ENCODE results near the gene DCDC2C.

- TF ChIP-seq USF2 (CRISPR knock-in tag; IDR thresholded peaks at IDR 0.05) (no peak), SP1 (CRISPR knock-in tag; conservative IDR thresholded peaks at IDR 0.05) (no peak), ZNF532 (CRISPR knock-in tag; IDR thresholded peaks at IDR 0.05; ENCODE audit: borderline replicate concordance) (no peak), NR2C2 (CRISPR knock-in tag; IDR thresholded peaks at IDR 0.05) (no peak), MAX (CRISPR knock-in tag; IDR thresholded peaks at IDR 0.05) (no peak)
These were observed 127.4 kb downstream of the DCDC2C start for GRCh38 chr2:3830796-3831195.

Data from WTC11 (cell line).